HCT116 (cell line): ENCODE measurements around the gene SRGAP3. TPM values are rescaled to one million over a fixed set of nuclear protein-coding genes. Genes with fewer than 3 reads are reported as not detected.

Source experiments
- ATAC-seq: fragments of 200-7000 bp; cut with Tn5 transposase; 2 replicates; pipeline ENCODE4 v1.9.1; 2020; ENCODE audit warnings: mild to moderate bottlenecking, moderate library complexity
- BruUV-seq: library from RNA; stranded (reverse); fragments of 400-500 nt; replicated peaks from 2 replicates; lab custom pipeline; 2021; lab: Mats Ljungman, UMichigan
- CTCF ChIA-PET: fragments of 300-600 bp; sonication (Branson Sonifier 250); formaldehyde crosslinking; loops from one replicate; lab custom pipeline; 2021; ENCODE audit warnings: antibody characterized with exemption; lab: Charles Lee
- POLR2A ChIA-PET: fragments of 300-600, 350-600 bp; sonication (Branson Sonifier 250); formaldehyde crosslinking; loops from one replicate; lab custom pipeline; 2021; ENCODE audit warnings: antibody characterized with exemption; lab: Charles Lee
- RAD21 ChIA-PET, 2 experiments: fragments of 300-600 bp; sonication (Branson Sonifier 250); formaldehyde crosslinking; loops; one replicate each; lab custom pipeline; 2023; ENCODE audit warnings: low total read pairs in 2 of 2; ENCODE audit not compliant: uncharacterized antibody in 2 of 2, unreplicated experiment in 2 of 2, low non-redundant PET in 1 of 2; lab: Charles Lee
- DNase-seq: peaks from one replicate; pipeline ENCODE4 v3.0.0-alpha.2; 2010; ENCODE audit warnings: low read depth, low spot score
- H2AFZ ChIP-seq: fragments of 200-600 bp; shearing (Covaris generic), sonication (generic); 2 replicates; pipeline ENCODE4 v1.6.1; 2017; ENCODE audit warnings: low read depth, mixed run types, mixed read lengths, antibody characterized with exemption, low read length; ENCODE audit not compliant: poor library complexity, severe bottlenecking
- H3K27ac ChIP-seq: 2 replicates; pipeline ENCODE4 v1.5.1; 2012; ENCODE audit warnings: low read depth, low read length
- H3K27me3 ChIP-seq: fragments of 200-600 bp; sonication (generic); 2 replicates; pipeline ENCODE4 v1.6.1; 2016; ENCODE audit warnings: mixed run types, low read length, mixed read lengths; ENCODE audit not compliant: insufficient read depth
- H3K36me3 ChIP-seq, 2 experiments: fragments of 200-500 bp in 1 of 2; fragments of 200-600 bp in 1 of 2; sonication (Bioruptor generic) in 1 of 2; sonication (generic) in 1 of 2; 2 replicates each; pipeline versions ENCODE4 v1.5.1 to v1.6.1; 2014 to 2016; ENCODE audit warnings: low read length in 2 of 2, inconsistent platforms in 1 of 2, mixed read lengths in 1 of 2, mixed run types in 1 of 2; ENCODE audit not compliant: insufficient read depth in 2 of 2, control insufficient read depth in 1 of 2
- H3K4me1 ChIP-seq, 2 experiments: fragments of 200-600 bp in 1 of 2; sonication (generic) in 1 of 2; 2 replicates each; pipeline versions ENCODE4 v1.5.1 to v1.6.1; 2012 to 2017; ENCODE audit warnings: low read length in 2 of 2, inconsistent platforms in 1 of 2, mild to moderate bottlenecking in 1 of 2, mixed read lengths in 1 of 2, mixed run types in 1 of 2, moderate library complexity in 1 of 2; ENCODE audit not compliant: insufficient read depth in 2 of 2, control insufficient read depth in 1 of 2
- H3K4me2 ChIP-seq: fragments of 200-600 bp; sonication (generic); 2 replicates; pipeline ENCODE4 v1.6.1; 2017; ENCODE audit warnings: mixed run types, low read length, mixed read lengths
- H3K4me3 ChIP-seq, 2 experiments: fragments of 200-600 bp in 1 of 2; sonication (generic) in 1 of 2; replicated peaks in 1 of 2; 2 replicates each; pipeline ENCODE4 v1.5.1; 2011 to 2016; ENCODE audit warnings: low read length in 2 of 2, control low read depth in 1 of 2, low read depth in 1 of 2, mild to moderate bottlenecking in 1 of 2, mixed read lengths in 1 of 2, mixed run types in 1 of 2
- H3K79me2 ChIP-seq: fragments of 200-600 bp; sonication (generic); 2 replicates; pipeline ENCODE4 v1.6.1; 2017; ENCODE audit warnings: mild to moderate bottlenecking, mixed run types, low read length, moderate library complexity, mixed read lengths; ENCODE audit not compliant: insufficient read depth
- H3K9ac ChIP-seq: fragments of 200-600 bp; sonication (generic); 2 replicates; pipeline ENCODE4 v1.6.1; 2016; ENCODE audit warnings: low read length, mixed read lengths
- H3K9me2 ChIP-seq: fragments of 200-600 bp; sonication (generic), shearing (Covaris generic); 2 replicates; pipeline ENCODE4 v1.6.1; 2017; ENCODE audit warnings: mixed run types, mild to moderate bottlenecking, moderate library complexity; ENCODE audit not compliant: insufficient read depth
- H3K9me3 ChIP-seq, 2 experiments: fragments of 200-500 bp in 1 of 2; fragments of 200-600 bp in 1 of 2; sonication (Bioruptor generic) in 1 of 2; sonication (generic) in 1 of 2; 2 replicates each; pipeline ENCODE4 v1.6.1; 2014 to 2017; ENCODE audit warnings: low read length in 2 of 2, mixed read lengths in 2 of 2, inconsistent platforms in 1 of 2, low read depth in 1 of 2, mild to moderate bottlenecking in 1 of 2, mixed run types in 1 of 2, moderate library complexity in 1 of 2; ENCODE audit not compliant: control insufficient read depth in 1 of 2, insufficient read depth in 1 of 2
- H4K20me1 ChIP-seq: fragments of 200-600 bp; sonication (generic), shearing (Covaris generic); 2 replicates; pipeline ENCODE4 v1.6.1; 2017; ENCODE audit warnings: mixed run types, mild to moderate bottlenecking, moderate library complexity; ENCODE audit not compliant: insufficient read depth
- ATF3 ChIP-seq: IDR thresholded peaks from 2 replicates; pipeline ENCODE4 v1.6.1; 2012
- CBX3 ChIP-seq: IDR thresholded peaks from 2 replicates; pipeline ENCODE4 v1.6.1; 2012; ENCODE audit warnings: low read depth
- ELF1 ChIP-seq: IDR thresholded peaks from 2 replicates; pipeline ENCODE4 v1.6.1; 2012; ENCODE audit warnings: low read depth, borderline replicate concordance
- EZH2 ChIP-seq: fragments of 200-600 bp; sonication (generic); IDR thresholded peaks from 2 replicates; pipeline ENCODE4 v1.6.1; 2017; ENCODE audit warnings: antibody characterized with exemption, mixed run types
- FOSL1 ChIP-seq: IDR thresholded peaks from 2 replicates; pipeline ENCODE4 v1.6.1; 2012; ENCODE audit warnings: low read depth
- JUND ChIP-seq: IDR thresholded peaks from 2 replicates; pipeline ENCODE4 v1.6.1; 2012
- MAX ChIP-seq: IDR thresholded peaks from 2 replicates; pipeline ENCODE4 v1.6.1; 2012
- POLR2A ChIP-seq: IDR thresholded peaks from 2 replicates; pipeline ENCODE4 v1.7.0; 2011; ENCODE audit warnings: borderline replicate concordance; ENCODE audit not compliant: insufficient read depth, insufficient read length; ENCODE audit errors: extremely low read depth
- POLR2AphosphoS5 ChIP-seq: IDR thresholded peaks from 2 replicates; pipeline ENCODE4 v1.6.1; 2011; ENCODE audit warnings: mild to moderate bottlenecking, low read depth, low read length, moderate library complexity
- RAD21 ChIP-seq: IDR thresholded peaks from 2 replicates; pipeline ENCODE4 v1.6.1; 2012; ENCODE audit warnings: low read depth, mild to moderate bottlenecking
- REST ChIP-seq: IDR thresholded peaks from 2 replicates; pipeline ENCODE4 v1.6.1; 2012; ENCODE audit warnings: low read depth
- SIN3A ChIP-seq: IDR thresholded peaks from 2 replicates; pipeline ENCODE4 v1.6.1; 2012; ENCODE audit warnings: low read depth
- SP1 ChIP-seq: IDR thresholded peaks from 2 replicates; pipeline ENCODE4 v1.6.1; 2012; ENCODE audit warnings: low read depth
- SRF ChIP-seq: IDR thresholded peaks from 2 replicates; pipeline ENCODE4 v1.6.1; 2012; ENCODE audit warnings: low read depth
- TCF7L2 ChIP-seq: IDR thresholded peaks from 2 replicates; pipeline ENCODE4 v1.7.0; 2011; ENCODE audit warnings: borderline replicate concordance, inconsistent platforms; ENCODE audit not compliant: insufficient read depth, insufficient read length; ENCODE audit errors: extremely low read depth
- YY1 ChIP-seq: IDR thresholded peaks from 2 replicates; pipeline ENCODE4 v1.6.1; 2011; ENCODE audit warnings: low read length, low read depth, moderate library complexity, mild to moderate bottlenecking; ENCODE audit not compliant: insufficient replicate concordance; ENCODE audit errors: extremely low read depth
- ZBTB33 ChIP-seq: IDR thresholded peaks from 2 replicates; pipeline ENCODE4 v1.6.1; 2011; ENCODE audit warnings: mild to moderate bottlenecking, low read length, moderate library complexity; ENCODE audit not compliant: insufficient replicate concordance; ENCODE audit errors: extremely low read depth
- ZFX ChIP-seq: fragments of 450-650 bp; IDR thresholded peaks from 2 replicates; pipeline ENCODE4 v1.6.1; 2017
- ZNF274 ChIP-seq: fragments of 200-500 bp; sonication (Bioruptor generic); IDR thresholded peaks from 2 replicates; pipeline ENCODE4 v1.6.1; 2014; ENCODE audit warnings: mild to moderate bottlenecking, low read depth, low read length, inconsistent platforms
- intact Hi-C: fragments of 100-400 bp; cut with micrococcal nuclease; formaldehyde crosslinking; loops from 2 replicates; pipeline ENCODE4 v1.10.0; 2022
- total RNA-seq: library from RNA; stranded (reverse); gene quantifications from one replicate; pipeline ENCODE4 v1.2.1, GENCODE V29; 2021; ENCODE audit not compliant: unreplicated experiment

SRGAP3 gene
- total RNA-seq, 1 experiment from 2014 or later = 8.3 TPM

- peak; percentile 58; the same call in 1 of the 2 replicates for ATAC-seq
- no peak for TF ChIP-seq POLR2AphosphoS5
- no peak for TF ChIP-seq JUND
- TF ChIP-seq ELF1 = no peak
- TF ChIP-seq ZBTB33 = no peak
- TF ChIP-seq SIN3A = no peak
- TF ChIP-seq FOSL1 = no peak
- TF ChIP-seq ZNF274 = no peak
- no peak for TF ChIP-seq SP1
- TF ChIP-seq EZH2 = no peak
- no peak for TF ChIP-seq TCF7L2
- no peak for TF ChIP-seq MAX
- TF ChIP-seq POLR2A = no peak
- TF ChIP-seq ATF3 = no peak
- TF ChIP-seq CBX3 = no peak
- TF ChIP-seq ZFX = no peak
- TF ChIP-seq RAD21 = no peak
- TF ChIP-seq REST = no peak
- no peak for TF ChIP-seq SRF
- no peak for TF ChIP-seq YY1
Observed at GRCh38 chr3:9088441-9089353, 160.7 kb downstream of the SRGAP3 start.

More at GRCh38 chr3:9088441-9089353, 160.7 kb downstream of the SRGAP3 start:
- intact Hi-C loops = no loop called here
- no peak overlapping the region for H3K4me2 ChIP-seq
- H3K27me3 ChIP-seq = no peaks in the 10 kb centered on the region
- CTCF ChIA-PET = no interaction called here
- no TSS peak for BruUV-seq
- no peaks in the 10 kb centered on the region for H3K9me2 ChIP-seq
- H3K4me1 ChIP-seq = peaks cover 0 to 4% of the 10 kb centered on the region in 2 experiments; a peak in 1 of 4 replicates
- no peak overlapping the region for H3K27ac ChIP-seq
- RAD21 ChIA-PET = no interaction called here
- H3K79me2 ChIP-seq = no peaks in the 10 kb centered on the region
- DNase-seq = no peak
- no peak overlapping the region for H3K9ac ChIP-seq
- H3K9me3 ChIP-seq = no peaks in the 10 kb centered on the region
- no peaks in the 10 kb centered on the region for H4K20me1 ChIP-seq
- H3K36me3 ChIP-seq = no peaks in the 10 kb centered on the region
- POLR2A ChIA-PET = no interaction called here
- H3K4me3 ChIP-seq = no peak overlapping the region
- H2AFZ ChIP-seq = no peak overlapping the region
